SU-DHL-6 (cell line): ENCODE data around the gene CSPG5.

Experiments used
- H2AFZ ChIP-seq: fragments of 200-600 bp; sonication (generic); 2 replicates; pipeline ENCODE4 v1.6.1; 2014; ENCODE audit warnings: low read depth, mild to moderate bottlenecking, moderate library complexity, mixed read lengths, antibody characterized with exemption, low read length; ENCODE audit not compliant: severe bottlenecking
- H3F3A ChIP-seq: fragments of 200-600 bp; shearing (Covaris generic); 2 replicates; pipeline ENCODE4 v1.6.0; 2016; ENCODE audit warnings: antibody characterized with exemption, mild to moderate bottlenecking; ENCODE audit not compliant: insufficient read depth
- H3K27ac ChIP-seq: fragments of 200-600 bp; sonication (generic); 2 replicates; pipeline ENCODE4 v1.5.1; 2016; ENCODE audit warnings: low read depth, mild to moderate bottlenecking, low read length, moderate library complexity, mixed read lengths
- H3K27me3 ChIP-seq: fragments of 200-600 bp; sonication (generic), shearing (Covaris generic); 2 replicates; pipeline ENCODE4 v1.6.0; 2014; ENCODE audit warnings: mild to moderate bottlenecking, low read length
- H3K36me3 ChIP-seq: fragments of 200-600 bp; sonication (generic); 2 replicates; pipeline ENCODE4 v1.6.1; 2014; ENCODE audit warnings: mild to moderate bottlenecking, low read length, mixed read lengths
- H3K4me2 ChIP-seq: fragments of 300-600, 200-600 bp; shearing (Covaris generic), sonication (generic); 2 replicates; pipeline ENCODE4 v1.6.0; 2014; ENCODE audit warnings: low read length, low read depth, mild to moderate bottlenecking; ENCODE audit not compliant: poor library complexity, severe bottlenecking
- H3K4me3 ChIP-seq: fragments of 200-600 bp; sonication (generic); 2 replicates; pipeline ENCODE4 v1.5.1; 2014; ENCODE audit warnings: antibody characterized with exemption, low read length, mild to moderate bottlenecking, mixed read lengths; ENCODE audit not compliant: insufficient read depth, poor library complexity, severe bottlenecking
- H3K79me2 ChIP-seq: fragments of 200-600 bp; sonication (generic); 2 replicates; pipeline ENCODE4 v1.6.1; 2014; ENCODE audit warnings: mild to moderate bottlenecking, low read length, moderate library complexity; ENCODE audit not compliant: insufficient read depth
- H3K9ac ChIP-seq: fragments of 200-600 bp; sonication (generic); 2 replicates; pipeline ENCODE4 v1.7.0; 2014; ENCODE audit warnings: mild to moderate bottlenecking, low read length
- H3K9me2 ChIP-seq: fragments of 200-600 bp; sonication (generic); replicated peaks from 2 replicates; pipeline ENCODE4 v1.6.1; 2014; ENCODE audit warnings: low read length; ENCODE audit not compliant: insufficient read depth
- H3K9me3 ChIP-seq: fragments of 200-600 bp; sonication (generic); 2 replicates; pipeline ENCODE4 v1.6.1; 2014; ENCODE audit warnings: low read length, mixed read lengths; ENCODE audit not compliant: insufficient read depth
- H4K20me1 ChIP-seq: fragments of 200-600 bp; sonication (generic); 2 replicates; pipeline ENCODE4 v1.6.1; 2014; ENCODE audit warnings: low read depth, mild to moderate bottlenecking, antibody characterized with exemption, low read length, moderate library complexity, mixed read lengths
- CTCF ChIP-seq: fragments of 200-600 bp; sonication (generic); IDR thresholded peaks from one replicate; pipeline ENCODE4 v1.5.1; 2017; ENCODE audit warnings: antibody characterized with exemption, mild to moderate bottlenecking, low read length, moderate library complexity; ENCODE audit not compliant: insufficient read depth, poor library complexity, severe bottlenecking
- EZH2phosphoT487 ChIP-seq: fragments of 200-600 bp; sonication (generic), shearing (Covaris generic); conservative IDR thresholded peaks from 2 replicates; pipeline ENCODE4 v1.6.1; 2018; ENCODE audit warnings: mild to moderate bottlenecking, antibody characterized with exemption, low read length, moderate library complexity, mixed read lengths

The CSPG5 gene

GRCh38 chr3:47513125-47513929, 65.3 kb downstream of the CSPG5 start, which contains the start of gene ELP6:
Gene ELP6, minus strand, starts transcription at chr3:47513712. Its CDS starts 122 bp downstream, at chr3:47513590.
- H3K4me2 ChIP-seq = peak within 1 kb of the TSS; percentile 99
- peak; percentile 29 for TF ChIP-seq CTCF
- no peak for TF ChIP-seq EZH2phosphoT487
- no peaks in the 10 kb centered on the region for H3K9me3 ChIP-seq
- H3K27me3 ChIP-seq = no peaks in the 10 kb centered on the region
- H3K9me2 ChIP-seq = no peaks in the 10 kb centered on the region
- H3K79me2 ChIP-seq = peaks cover 34% of the 10 kb centered on the region
- H3F3A ChIP-seq = peaks cover 15% of the 10 kb centered on the region
- no peaks in the 10 kb centered on the region for H4K20me1 ChIP-seq
- peak within 1 kb of the TSS; percentile 95 for H3K9ac ChIP-seq
- H3K4me3 ChIP-seq = peak within 1 kb of the TSS; percentile 100
- peak within 1 kb of the TSS; percentile 72 for H2AFZ ChIP-seq
- peak within 1 kb of the TSS; percentile 93 for H3K27ac ChIP-seq
- peaks cover 13% of the 10 kb centered on the region; the same call in 1 of the 2 replicates for H3K36me3 ChIP-seq

- Histone ChIP-seq H3K27me3 (no peaks in the 10 kb centered on the region), H2AFZ (peak overlapping the region; percentile 72), H3K9me2 (no peaks in the 10 kb centered on the region), H3K4me2 (peak overlapping the region; percentile 99), H3K27ac (peak overlapping the region; percentile 93), H4K20me1 (no peaks in the 10 kb centered on the region), H3K36me3 (peaks cover 13% of the 10 kb centered on the region; the same call in 1 of the 2 replicates), H3K9ac (peak overlapping the region; percentile 95), H3K4me3 (peak overlapping the region; percentile 100), H3F3A (peaks cover 15% of the 10 kb centered on the region), H3K9me3 (no peaks in the 10 kb centered on the region), H3K79me2 (peaks cover 34% of the 10 kb centered on the region)
- no peak for TF ChIP-seq EZH2phosphoT487
- no peak for TF ChIP-seq CTCF
Measured at GRCh38 chr3:47512416-47513124, 66.1 kb downstream of the CSPG5 start.
